ENCODE results near the gene CYP27B1.
A peak's percentile ranks its signal among the peaks of the same experiment; 100 is the strongest.
"Not testable (repeated sequence)": the region's sequence is repeated elsewhere in the genome, so short reads cannot be mapped to it uniquely, and the experiment has no call there.

CYP27B1 gene

DNA sequence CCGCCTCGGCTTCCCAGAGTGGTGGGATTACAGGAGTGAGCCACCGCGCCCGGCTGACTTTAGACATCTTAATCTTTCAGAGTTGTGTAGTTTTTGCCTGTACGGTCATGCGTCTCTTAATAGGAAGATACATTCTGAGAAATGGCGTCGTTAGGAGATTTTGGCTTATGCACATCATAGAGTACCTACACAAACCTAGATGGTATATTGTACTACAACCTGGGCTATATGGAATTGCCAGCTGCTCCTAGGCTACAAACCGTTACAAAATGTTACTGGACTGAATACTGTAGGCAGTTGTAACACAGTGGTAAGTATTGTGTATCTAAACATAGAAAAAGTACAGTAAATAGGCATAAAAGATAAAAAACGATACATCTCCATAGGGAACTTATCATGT, 17.0 kb upstream of the CYP27B1 start:
- DNase-seq (ENCODE audit: low spot score): no peak

DNA sequence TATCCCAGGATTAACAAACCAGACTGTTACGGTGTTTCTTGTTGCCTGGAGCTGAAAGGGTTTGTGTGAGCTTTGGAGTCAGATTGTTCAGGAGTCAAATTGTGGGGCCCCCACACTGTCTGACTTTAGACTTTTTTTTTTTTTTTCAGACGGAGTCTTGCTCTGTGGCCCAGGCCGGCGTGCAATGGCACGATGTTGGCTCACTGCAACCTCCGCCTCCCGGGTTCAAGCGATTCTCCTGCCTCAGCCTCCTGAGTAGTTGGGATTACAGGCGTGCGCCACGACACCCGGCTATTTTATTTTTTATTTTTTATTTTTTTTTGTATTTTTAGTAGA, 16.6 kb upstream of the CYP27B1 start:
- no peak for DNase-seq (ENCODE audit: low spot score)

DNA sequence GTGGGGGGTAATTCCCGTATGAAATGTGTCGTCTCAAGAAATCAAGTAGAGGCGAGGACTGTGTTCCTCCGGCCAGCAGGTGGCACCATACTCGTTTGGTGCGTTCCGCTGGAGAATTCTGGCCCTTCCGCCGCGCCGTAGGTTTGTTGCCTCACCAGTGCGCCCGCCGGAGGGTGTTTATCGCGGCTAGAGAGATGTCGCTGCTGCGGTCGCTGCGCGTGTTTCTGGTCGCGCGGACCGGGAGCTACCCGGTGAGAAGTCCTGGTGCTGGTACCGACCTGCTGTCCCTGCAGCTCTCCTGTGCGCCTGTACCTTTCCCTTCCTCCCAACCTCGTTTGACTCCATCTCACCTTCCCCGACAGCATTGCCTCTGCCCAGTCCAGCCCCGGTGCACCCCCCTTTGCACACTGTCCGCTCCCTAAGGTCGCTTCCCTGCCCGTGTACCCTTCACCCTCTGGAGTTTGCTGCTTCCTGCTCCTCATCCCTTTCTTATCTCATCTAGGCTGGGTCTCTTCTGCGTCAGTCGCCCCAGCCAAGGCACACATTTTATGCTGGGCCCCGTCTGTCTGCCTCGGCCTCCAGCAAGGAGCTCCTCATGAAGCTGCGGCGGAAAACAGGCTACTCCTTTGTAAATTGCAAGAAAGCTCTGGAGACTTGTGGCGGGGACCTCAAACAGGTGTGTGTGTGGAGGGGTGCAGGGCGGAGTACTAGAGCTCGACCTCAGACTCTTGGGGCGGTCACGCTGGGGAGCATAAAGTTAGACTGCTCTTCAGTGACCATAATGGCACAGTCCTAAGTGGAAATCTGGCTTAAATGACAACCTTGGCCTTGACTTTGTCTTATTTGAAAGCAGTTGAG, 16.0 kb upstream of the CYP27B1 start, which contains the start of gene TSFM:
Gene TSFM (plus strand): TSS at position 180 of the 858 bp plus-strand sequence. CDS start 15 bp downstream, at position 195.
- DNase-seq (ENCODE audit: low spot score): peak; percentile 96

DNA sequence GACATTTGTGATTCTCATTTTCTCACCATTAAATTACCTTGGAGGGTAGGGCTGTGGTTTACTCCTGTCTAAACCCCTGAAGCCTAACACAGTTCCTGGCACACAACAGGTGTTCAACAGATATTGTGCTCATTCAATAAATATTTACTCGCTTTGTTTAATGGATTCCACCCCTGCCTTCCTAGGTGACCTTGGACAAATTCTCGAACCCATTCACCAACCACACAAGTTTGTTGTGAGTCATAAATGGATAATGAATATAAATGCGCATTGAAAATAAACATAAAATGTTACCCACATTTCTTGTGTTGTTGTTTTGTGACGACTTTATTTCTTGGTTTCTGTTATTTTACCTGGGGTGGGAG, 15.3 kb upstream of the CYP27B1 start:
- no peak for DNase-seq (ENCODE audit: low spot score)

DNA sequence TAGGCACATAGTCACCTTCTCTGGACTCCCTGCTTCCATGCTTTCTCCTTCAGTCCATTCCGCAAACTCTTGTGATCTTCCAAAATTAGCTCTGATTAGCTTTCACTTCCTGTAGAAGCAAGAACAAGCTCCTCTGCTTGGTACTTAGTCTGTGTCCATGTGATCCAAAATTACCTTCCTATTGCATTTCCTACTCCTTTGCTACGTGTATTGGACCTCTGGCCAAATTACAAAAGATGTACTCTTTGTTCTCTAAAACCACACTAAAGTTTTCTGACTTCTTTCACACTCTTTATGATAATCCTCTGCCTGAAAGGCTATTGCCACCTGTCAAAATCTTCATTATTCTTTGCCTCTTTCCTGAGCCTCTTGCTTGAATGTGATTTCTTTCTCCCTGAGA, 14.9 kb upstream of the CYP27B1 start:
- DNase-seq (ENCODE audit: low spot score): no peak

DNA sequence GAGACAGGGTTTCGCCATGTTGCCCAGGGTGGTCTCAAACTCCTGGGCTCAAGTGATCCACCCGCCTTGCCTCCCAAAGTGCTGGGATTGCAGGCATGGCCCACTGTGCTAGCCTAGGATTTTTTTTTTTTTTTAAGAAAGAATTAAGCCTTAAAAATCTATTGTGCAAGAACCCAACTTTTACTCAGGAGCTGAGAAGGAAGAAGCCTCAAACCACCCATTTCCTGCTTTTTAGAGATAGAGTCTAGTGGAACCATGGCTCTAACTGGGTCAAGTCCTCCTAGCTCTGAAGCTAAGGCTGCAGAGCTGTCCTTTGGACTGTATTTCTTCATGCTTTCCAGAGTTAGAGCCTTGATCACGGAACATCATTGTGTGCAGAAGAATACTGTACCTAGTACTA, 14.4 kb upstream of the CYP27B1 start:
- DNase-seq (ENCODE audit: low spot score): no peak

DNA sequence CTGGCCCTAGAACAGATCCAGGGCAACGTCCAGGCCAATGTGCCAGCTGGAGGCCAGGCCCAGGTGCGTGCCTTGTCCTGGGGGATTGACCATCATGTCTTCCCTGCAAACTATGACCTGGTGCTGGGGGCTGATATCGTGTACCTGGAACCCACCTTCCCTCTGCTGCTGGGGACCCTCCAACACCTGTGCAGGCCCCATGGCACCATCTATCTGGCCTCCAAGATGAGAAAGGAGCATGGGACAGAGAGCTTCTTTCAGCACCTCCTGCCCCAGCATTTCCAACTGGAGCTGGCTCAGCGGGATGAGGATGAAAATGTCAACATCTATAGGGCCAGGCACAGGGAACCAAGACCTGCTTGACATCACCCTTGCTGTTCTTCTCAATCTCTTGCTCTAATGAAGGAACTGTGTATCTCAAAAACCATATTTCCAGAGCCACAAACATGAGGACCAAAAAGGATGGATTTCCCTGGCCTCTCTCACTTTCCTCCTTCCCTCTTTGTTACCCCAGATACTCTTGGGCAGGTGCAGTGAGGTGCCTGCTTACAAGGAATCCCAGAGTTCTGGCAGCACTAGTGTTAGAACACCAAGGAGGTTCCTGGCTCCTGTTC, 13.5 kb upstream of the CYP27B1 start:
- DNase-seq (ENCODE audit: low spot score): no peak

DNA sequence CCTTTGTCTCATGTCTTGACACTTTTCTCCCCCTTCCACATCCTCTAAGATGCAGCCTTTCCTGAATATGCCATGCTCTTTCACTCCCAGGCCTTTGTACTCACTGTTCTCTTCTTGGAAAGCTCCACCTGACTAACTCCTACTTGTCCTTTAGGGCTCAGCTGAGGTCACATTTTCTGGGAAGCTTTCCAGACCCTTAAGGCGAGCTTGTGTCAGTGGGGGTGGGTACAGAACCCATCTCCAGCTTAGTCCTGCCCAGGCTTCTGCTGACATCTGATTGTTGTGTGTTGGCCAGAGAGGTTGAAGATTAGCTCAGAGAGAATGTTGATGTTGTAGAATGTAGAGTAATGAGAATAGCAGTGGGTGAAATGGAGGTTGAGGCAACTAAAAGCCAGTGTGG, 12.9 kb upstream of the CYP27B1 start:
- DNase-seq (ENCODE audit: low spot score): no peak

DNA sequence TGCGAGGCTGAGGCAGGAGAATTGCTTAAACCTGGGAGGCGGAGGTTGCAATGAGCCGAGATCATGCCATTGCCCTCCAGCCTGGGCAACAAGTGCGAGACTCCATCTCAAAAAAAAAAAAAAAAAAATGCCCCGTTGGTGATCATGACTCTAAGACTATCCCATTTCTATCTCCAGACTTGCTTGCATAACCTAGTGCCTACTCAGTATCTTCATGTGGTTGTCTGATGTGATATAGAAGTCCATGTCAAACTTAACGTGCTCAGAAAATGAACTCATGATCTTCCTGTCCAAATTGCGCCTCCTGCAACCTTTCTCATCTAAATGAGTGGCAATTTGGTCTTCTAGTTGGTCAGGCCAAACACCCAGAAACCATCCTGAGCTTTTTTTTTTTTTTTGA, 11.0 kb upstream of the CYP27B1 start:
- DNase-seq (ENCODE audit: low spot score): no peak

DNA sequence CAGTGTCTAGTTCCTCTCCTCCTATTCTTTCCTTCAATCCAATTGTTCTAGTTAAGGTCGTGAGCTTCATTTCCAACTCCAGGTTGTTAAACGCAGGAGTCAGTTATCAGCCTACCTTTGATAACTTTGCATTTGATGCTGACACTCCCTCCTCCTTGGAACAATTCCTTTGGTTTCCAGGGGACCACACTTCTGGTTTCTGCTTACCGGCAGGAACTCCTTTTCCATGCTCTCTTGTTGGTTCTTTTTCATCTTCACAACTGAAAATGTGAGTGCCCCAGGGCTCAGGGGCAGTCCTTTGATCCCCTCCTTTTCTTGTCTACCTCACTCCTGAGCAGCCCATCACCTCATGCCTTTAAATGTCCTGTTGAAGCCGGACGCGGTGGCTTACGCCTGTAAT, 10.5 kb upstream of the CYP27B1 start:
- no peak for DNase-seq (ENCODE audit: low spot score)

DNA sequence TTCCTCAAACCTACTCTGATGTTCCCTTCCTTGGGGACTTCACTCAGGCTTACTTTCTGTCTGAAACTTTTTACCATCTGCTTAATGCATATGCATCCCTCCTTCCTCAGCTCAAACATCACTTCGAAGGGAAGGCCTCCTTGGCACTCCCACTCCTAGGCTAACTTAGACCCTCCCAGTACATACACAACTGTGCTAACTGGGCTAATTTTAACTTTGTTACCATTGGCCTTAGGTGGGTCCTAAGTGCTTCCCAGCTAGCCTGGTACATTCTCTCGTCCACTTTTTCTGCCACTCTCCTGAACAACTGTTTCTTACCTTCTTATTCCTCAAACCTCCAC, 9.3 kb upstream of the CYP27B1 start:
- no peak for DNase-seq (ENCODE audit: low spot score)

DNA sequence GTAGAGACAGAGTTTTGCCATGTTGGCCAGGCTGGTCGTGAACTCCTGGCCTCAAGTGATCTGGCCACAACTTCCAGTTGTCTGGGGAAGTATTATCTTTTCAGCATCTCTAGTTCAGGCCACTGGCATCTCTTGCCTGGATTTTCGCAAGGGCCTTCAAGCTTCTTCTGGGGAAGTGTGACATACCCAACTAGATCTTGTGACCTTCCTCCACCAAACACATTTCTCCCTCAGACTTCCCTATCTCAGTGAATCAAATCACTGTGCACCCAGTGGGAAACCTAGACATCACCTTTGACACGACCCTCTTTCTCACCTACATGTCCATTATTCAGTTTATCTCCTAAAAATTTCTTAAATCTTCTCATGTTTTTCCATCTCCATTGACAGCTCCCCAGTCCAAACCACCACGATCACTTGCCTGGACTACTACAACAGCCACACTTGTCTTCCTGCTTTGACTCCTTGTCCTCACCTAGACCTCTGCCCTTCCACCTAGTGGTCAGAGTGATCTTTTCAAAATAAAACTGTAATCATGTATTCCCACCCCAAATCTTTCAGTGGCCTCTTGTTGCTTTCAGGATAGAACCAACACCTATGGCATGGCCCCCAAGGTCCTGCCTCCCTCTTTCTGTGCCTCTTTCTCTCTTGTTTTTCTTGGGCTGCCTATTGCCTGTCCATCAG, 8.8 kb upstream of the CYP27B1 start:
- DNase-seq (ENCODE audit: low spot score): peak; percentile 57

DNA sequence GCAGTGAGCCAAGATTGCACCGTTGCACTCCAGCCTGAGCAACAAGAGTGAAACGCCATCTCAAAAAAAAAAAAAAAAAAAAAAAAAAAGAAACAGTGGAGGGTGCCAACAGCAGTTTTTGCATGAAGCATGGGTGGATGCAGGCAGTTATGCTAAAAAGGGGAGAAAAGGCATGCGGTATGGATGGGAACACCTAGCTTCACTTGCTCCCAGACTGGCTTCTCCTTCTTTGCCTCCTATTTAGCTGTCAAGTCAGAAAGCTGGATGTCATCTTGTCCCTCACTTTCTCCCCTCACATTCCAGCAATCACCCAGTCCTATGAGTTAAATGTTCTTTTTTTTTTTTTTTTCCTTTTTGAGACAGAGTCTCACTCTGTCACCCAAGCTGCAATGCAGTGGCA, 8.2 kb upstream of the CYP27B1 start:
- no peak for DNase-seq (ENCODE audit: low spot score)

DNA sequence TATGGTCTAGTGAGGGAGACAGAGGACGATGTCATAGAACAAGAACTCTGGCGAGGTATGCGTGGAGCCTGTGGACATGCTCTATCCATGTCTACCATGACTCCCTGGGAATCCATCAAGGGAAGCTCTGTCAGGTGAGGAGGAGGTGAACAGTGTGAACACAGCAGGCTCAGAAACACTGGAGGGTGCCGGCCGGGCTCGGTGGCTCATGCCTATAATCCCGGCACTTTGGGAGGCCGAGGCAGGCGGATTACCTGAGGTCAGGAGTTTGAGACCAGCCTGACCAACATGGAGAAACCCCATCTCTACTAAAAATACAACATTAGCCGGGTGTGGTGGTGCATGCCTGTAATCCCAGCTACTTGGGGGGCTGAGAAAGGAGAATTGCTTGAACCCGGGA, 7.8 kb upstream of the CYP27B1 start:
- DNase-seq (ENCODE audit: low spot score): not testable (repeated sequence)

DNA sequence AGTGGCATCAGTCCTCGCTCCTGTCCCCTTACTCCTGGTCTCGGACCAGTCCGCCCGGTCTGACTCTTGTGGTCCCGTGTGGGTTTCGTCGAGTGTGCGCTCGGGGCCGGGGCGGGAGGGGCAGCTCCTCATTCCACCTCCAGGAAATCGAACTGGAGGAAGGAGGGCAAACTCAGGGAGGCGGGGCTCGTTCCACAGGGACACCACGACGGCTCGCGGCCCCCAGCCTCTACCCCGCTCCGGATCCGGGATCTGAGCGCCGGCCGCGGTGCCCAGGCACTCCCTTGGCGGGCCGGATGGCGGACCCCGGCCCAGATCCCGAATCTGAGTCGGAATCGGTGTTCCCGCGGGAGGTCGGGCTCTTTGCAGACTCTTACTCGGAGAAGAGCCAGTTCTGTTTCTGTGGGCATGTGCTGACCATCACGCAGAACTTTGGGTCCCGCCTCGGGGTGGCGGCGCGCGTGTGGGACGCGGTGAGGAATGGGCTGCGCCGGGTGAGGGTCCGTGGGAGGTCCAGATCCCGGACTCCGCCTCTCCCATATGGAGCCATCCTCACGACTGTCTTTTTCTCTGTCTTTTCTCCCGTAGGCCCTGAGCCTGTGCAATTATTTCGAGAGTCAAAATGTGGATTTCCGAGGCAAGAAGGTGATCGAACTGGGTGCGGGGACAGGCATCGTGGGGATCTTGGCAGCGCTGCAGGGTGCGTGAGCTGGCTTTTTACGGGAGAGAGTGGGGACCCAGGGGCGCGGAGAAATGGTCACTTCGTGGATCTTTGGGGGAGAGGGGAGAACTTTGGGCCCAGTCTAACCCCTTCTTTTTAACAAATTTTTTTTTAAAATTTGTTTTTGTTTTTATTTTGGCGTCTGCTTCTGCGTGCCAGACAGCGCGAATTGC, 5.8 kb upstream of the CYP27B1 start, which contains the start of gene EEF1AKMT3:
Gene EEF1AKMT3 (plus strand): TSS at position 186 of the 894 bp plus-strand sequence. CDS start 111 bp downstream, at position 297.
- no peak for DNase-seq (ENCODE audit: low spot score)

DNA sequence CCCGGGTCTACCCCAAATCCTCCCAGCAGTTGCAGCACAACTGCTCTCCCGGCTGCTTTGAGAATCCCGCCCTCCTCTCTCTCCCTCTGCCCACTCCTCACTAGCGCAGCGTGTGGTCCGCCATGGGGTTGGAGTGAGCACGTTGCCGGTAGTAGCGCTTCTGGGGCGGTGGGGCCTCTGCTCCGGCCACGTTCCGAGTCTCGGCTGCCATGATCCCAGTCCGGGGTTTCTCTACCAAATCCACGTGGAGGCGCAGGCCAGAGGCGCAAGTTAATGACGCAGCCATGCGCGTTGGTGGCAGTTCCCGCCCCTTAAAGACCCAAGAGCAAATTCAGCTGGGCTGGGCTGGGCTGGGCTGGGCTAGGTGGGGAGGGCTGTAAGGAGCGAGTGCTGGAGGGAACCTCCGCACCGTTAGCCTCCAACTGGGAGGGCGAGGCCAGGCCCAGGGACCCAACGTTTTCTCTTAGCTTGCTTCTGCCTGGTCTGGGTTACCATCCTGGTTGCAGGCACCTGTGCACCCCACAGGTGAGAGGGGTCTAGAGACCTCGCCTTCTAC, 5.1 kb upstream of the CYP27B1 start, which contains the start of gene METTL1:
Gene METTL1 (minus strand): TSS at position 233 of the 556 bp plus-strand sequence. CDS start 22 bp downstream, at position 211.
- DNase-seq (ENCODE audit: low spot score): peak; percentile 98

DNA sequence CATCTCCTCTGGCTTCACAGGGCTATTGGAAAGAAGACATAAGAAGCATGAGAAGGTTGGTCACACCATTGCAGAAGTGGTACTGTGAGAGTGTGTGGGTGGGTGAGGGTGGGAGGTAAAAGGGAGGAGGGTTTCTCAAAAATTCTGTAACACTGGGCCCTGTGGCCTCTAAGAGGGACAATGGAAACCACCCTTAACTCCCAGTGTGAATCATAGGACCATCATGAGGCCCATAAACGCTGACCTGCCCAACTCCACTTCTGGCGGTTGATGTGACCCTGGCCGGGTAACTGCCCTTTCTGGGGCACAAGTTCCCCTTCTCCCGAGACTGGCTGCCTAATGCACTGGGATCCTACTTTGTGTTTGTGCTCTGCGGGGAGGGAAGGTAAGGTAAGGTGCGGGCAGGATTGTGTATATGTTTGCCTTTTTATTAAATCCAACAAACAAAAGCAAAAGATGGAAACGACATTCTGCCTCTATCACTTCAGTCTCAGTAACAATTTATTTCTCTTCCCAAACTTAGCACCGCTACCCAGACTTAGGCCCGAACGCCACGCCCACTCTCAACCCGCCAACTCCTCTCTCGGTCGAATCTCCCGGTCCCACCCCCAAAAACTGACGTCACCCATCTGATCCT, 4.5 kb upstream of the CYP27B1 start:
- DNase-seq (ENCODE audit: low spot score): peak; percentile 96

DNA sequence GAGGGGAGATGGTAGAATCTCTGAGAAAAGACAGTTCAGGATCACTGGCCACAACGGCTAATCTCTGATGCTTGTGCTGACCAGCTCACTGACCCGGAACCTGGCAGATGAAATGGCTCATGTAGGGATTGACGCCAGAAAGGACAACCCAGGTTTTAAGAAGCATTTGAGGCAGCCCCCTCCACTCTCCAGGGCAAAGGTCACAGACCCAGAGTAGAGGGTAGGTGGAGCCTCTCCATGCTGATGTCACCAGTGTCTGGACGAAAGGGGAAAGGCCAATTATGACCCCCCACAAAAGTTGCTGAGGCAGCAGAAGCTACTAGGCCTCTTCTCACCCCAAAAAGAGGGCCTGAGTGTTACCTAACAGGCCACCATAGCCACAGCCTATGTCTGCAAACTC, 3.9 kb upstream of the CYP27B1 start:
- no peak for DNase-seq (ENCODE audit: low spot score)

DNA sequence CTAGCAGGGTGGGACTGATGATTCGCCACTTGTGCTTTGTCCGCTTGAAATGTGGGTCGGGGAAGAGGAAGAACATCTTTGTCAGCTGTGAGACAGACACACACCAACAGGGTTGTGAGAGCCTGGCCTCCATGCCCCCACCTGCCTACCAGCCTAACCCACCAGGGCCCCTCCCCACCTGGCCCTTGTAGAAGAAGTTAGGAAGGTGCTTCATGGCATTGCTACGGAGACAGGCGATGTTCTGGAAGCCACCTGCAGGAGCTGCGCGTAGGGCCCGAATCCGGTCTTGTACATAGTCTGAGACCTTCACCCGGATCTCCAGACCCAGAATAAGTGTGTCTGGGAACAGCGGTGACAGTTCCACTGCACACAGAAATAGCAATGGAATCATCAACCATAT, 2.7 kb upstream of the CYP27B1 start:
- DNase-seq (ENCODE audit: low spot score): no peak

DNA sequence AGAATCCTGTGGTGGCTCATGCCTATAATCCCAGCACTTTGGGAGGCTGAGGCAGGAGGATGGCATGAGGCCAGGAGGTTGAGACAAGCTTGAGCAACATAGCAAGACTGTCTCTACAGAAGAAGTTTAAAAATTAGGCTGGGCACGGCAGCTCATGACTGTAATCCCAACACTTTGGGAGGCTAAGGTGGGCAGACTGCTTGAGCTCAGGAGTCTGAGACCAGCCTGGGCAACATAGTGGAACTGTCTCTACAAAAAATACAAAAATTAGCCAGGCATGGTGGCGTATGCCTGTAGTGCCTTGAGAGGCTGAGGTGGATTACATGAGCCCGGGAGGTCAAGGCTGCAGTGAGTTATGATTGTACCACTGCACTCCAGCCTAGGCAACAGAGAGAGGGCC, 998 bp upstream of the CYP27B1 start:
- no peak for DNase-seq (ENCODE audit: low spot score)

DNA sequence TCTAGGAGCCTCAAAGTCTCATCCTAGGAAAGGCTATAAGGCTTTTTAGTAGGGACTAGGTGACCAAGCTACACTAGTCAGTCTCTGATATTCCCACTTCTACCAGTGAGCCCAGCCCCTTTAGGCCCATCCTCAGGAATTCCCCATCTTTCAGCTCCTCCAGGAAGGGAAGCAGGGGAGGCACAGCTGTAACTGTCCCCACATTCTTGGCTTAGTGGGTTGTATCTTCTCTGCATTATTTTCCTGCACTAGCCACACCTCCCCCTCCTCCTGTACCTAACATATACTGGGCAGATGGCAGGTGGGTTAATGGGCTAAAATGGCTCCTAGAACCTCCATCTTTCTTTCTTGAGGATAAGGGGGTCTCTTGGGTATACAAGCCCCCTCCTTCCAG, 424 bp upstream of the CYP27B1 start:
- no peak for DNase-seq (ENCODE audit: low spot score)
